Measurements from ENCODE around the gene RPL7A.

Gene RPL7A

GRCh38 chr9:133348718-133349573 is 928 bp downstream of the RPL7A start:
- TF ChIP-seq, protein P1, sequence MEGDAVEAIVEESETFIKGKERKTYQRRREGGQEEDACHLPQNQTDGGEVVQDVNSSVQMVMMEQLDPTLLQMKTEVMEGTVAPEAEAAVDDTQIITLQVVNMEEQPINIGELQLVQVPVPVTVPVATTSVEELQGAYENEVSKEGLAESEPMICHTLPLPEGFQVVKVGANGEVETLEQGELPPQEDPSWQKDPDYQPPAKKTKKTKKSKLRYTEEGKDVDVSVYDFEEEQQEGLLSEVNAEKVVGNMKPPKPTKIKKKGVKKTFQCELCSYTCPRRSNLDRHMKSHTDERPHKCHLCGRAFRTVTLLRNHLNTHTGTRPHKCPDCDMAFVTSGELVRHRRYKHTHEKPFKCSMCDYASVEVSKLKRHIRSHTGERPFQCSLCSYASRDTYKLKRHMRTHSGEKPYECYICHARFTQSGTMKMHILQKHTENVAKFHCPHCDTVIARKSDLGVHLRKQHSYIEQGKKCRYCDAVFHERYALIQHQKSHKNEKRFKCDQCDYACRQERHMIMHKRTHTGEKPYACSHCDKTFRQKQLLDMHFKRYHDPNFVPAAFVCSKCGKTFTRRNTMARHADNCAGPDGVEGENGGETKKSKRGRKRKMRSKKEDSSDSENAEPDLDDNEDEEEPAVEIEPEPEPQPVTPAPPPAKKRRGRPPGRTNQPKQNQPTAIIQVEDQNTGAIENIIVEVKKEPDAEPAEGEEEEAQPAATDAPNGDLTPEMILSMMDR (IDR thresholded peaks at IDR 0.05; ENCODE audit: low read depth, low read length) = no peak
- TF ChIP-seq MAX (IDR thresholded peaks at IDR 0.05; ENCODE audit: low read depth, low read length) (no peak), MYC (IDR thresholded peaks at IDR 0.05; ENCODE audit: low read depth, low read length) (no peak), POLR2A (IDR thresholded peaks at IDR 0.05; ENCODE audit: extremely low read depth, insufficient read length) (no peak)
- DNase-seq (ENCODE audit: low read depth) = no peak
- H3K4me3 ChIP-seq (ENCODE audit: low read depth, low read length) = peak overlapping the region; percentile 81

- H3K4me3 ChIP-seq (ENCODE audit: low read depth, low read length) = peak overlapping the region; percentile 81
- DNase-seq (ENCODE audit: low read depth) = no peak
- no peak for TF ChIP-seq MAX (IDR thresholded peaks at IDR 0.05; ENCODE audit: low read depth, low read length)
- TF ChIP-seq POLR2A (IDR thresholded peaks at IDR 0.05; ENCODE audit: extremely low read depth, insufficient read length) = no peak
- TF ChIP-seq MYC (IDR thresholded peaks at IDR 0.05; ENCODE audit: low read depth, low read length) = no peak
- TF ChIP-seq, protein P1 (IDR thresholded peaks at IDR 0.05; ENCODE audit: low read depth, low read length) = no peak
Observed at GRCh38 chr9:133349965-133350616, 2.1 kb downstream of the RPL7A start.

DNA sequence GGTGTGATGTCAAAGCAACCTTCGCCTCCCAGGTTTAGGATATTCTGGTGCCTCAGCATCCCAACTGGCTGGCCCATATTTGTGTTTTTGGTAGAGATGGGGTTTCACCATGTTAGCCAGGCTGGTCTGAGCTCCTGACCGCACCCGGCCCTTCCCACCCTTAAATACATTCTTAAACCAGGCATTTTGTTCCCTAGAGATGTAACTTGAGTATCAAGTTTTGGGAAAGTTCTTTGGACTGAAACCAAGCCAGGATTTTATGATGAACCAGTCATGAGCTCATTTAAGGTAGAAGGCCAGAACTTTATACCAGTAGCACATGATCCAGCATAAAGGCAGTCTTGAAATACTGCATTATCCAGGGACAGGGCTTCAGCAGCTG is 3.5 kb downstream of the RPL7A start:
- TF ChIP-seq MAX (IDR thresholded peaks at IDR 0.05; ENCODE audit: low read depth, low read length) (no peak), MYC (IDR thresholded peaks at IDR 0.05; ENCODE audit: low read depth, low read length) (no peak), POLR2A (IDR thresholded peaks at IDR 0.05; ENCODE audit: extremely low read depth, insufficient read length) (no peak)
- TF ChIP-seq, protein P1 (IDR thresholded peaks at IDR 0.05; ENCODE audit: low read depth, low read length) = no peak
- H3K4me3 ChIP-seq (ENCODE audit: low read depth, low read length) = no peak overlapping the region
- no peak for DNase-seq (ENCODE audit: low read depth)

GRCh38 chr9:133351908-133352634 is 4.1 kb downstream of the RPL7A start:
- DNase-seq (ENCODE audit: low read depth) = peak; percentile 90
- no peak overlapping the region for H3K4me3 ChIP-seq (ENCODE audit: low read depth, low read length)
- TF ChIP-seq, protein P1 (IDR thresholded peaks at IDR 0.05; ENCODE audit: low read depth, low read length) = peak; percentile 78
- TF ChIP-seq MAX (IDR thresholded peaks at IDR 0.05; ENCODE audit: low read depth, low read length) (0 out of 2 replicates have a peak, but pooled peaks have one; percentile 3), POLR2A (IDR thresholded peaks at IDR 0.05; ENCODE audit: extremely low read depth, insufficient read length) (peak; percentile 10), MYC (IDR thresholded peaks at IDR 0.05; ENCODE audit: low read depth, low read length) (0 out of 2 replicates have a peak, but pooled peaks have one; percentile 7)

DNA sequence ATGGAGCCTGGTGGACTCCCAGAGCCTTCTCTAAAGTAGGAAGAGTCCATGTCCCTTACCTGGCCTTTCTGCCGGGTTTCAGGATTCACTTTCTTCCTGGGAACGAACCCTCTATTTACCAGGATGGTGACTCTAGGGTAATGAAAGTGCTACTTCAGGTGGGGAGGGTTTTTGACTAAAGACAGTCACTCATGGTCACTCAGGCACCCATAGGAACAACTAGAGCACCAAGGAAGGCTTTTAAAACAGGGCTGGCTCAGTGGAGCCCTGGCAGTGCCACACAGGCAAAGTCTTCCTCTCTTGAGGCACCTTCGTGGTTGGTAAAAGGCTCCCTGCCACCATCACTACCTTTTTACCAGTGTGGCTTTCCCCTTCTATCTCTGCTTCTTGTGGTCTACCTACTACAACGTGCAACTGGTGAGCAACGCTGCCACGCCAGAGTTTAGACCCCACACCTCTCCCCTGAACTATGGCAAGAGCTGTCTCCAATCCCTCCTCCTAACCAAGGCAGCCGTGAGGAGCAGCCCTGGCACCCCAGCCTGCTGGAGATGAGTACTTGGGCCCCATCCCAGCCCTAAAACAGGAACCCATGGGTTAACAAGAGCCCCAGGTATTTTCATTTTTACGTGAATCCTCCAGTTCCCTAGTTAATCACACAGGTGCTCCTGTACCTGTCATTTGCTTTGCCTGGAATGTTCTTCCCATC is 4.8 kb downstream of the RPL7A start:
- H3K4me3 ChIP-seq (ENCODE audit: low read depth, low read length) = no peak overlapping the region
- peak; percentile 40 for DNase-seq (ENCODE audit: low read depth)
- no peak for TF ChIP-seq MYC (IDR thresholded peaks at IDR 0.05; ENCODE audit: low read depth, low read length)
- TF ChIP-seq POLR2A (IDR thresholded peaks at IDR 0.05; ENCODE audit: extremely low read depth, insufficient read length) = no peak
- TF ChIP-seq, protein P1 (IDR thresholded peaks at IDR 0.05; ENCODE audit: low read depth, low read length) = no peak
- no peak for TF ChIP-seq MAX (IDR thresholded peaks at IDR 0.05; ENCODE audit: low read depth, low read length)
